ENCODE measurements around the gene YPEL2. TPM values are rescaled to one million over a fixed set of nuclear protein-coding genes. Genes with fewer than 3 reads are reported as not detected.
A peak's percentile ranks its signal among the peaks of the same experiment; 100 is the strongest.
"Not testable (repeated sequence)": the region's sequence is repeated elsewhere in the genome, so short reads cannot be mapped to it uniquely, and the experiment has no call there.

The YPEL2 gene
- total RNA-seq, 1 donor: 11.8 TPM

DNA sequence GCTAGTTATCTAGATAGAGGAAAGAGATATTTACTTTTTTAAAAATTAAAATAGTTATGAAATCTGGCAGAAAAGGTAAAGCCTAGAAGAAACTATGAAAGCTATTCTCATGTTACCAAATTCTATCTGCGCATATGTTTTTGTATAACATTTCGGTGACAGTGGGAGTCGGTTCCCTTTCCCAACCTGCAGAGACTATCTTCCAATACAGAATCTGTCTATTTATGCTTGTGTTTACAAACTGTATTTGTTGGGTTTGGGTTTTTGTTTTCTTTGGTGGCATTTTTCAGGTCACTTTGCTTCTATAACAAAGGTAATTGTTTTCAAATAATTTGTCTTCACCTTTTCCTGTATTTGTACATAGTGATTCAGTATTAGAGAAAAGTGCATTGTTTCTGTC lies 69.8 kb downstream of the YPEL2 start:
- no peak for DNase-seq (ENCODE audit: low read depth in 2 of 3, low spot score in 2 of 3)

DNA sequence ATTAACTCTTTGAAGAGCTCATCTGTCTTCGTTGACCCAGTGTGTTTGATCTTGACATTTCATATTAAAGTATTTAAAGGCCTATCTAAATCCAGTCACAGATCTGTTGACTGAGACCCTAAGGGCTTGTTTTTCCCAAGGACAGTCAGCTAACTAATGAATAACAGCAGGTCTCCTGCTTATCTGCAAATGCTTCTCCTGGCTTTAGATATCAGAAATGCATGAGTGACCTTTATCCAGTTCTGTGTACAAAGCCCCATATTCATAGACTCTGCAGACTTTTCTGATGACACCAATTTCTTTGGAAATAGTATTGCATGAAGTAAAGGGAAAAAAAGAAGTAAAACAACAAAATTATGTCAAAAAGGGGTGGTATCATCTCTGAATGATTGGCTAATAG lies 70.3 kb downstream of the YPEL2 start:
- DNase-seq (ENCODE audit: low read depth in 2 of 3, low spot score in 2 of 3): no peak

DNA sequence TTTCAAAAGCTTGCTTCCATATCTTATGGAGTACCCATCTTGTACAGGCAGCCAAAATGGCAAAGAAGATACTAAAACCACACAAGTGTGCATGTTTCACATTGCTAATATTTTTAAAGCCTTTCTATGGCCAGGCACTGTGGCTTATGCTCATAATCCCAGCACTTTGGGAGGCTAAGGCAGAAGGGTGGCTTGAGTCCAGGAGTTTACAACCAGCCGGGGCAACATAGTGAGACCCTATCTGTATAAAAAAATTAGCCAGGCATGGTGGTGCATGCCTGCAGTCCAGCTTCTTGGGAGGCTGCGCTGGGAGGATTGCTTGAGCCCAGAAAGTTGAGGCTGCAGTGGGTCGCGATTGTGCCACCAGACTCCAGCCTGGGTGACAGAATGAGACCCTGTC lies 71.3 kb downstream of the YPEL2 start:
- DNase-seq (ENCODE audit: low read depth in 2 of 3, low spot score in 2 of 3): no peak

DNA sequence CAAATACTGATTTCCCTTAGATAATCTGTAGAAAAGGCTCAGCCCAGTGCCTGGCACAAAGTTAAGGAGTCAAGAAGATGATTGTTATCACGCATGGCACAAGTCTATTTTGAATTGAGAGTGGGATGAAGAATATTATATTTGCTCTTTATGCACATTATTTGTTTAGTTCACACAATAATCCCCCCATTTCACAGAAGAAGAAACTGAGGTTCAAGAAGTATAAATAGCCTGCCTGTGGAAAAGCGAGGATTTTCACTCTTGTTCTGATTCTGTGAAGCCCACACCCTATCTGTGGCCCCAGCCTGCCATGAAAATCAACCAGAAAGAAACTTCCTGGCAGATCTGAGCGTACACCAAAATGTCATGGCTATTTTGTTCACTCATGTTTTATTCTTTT lies 73.0 kb downstream of the YPEL2 start:
- DNase-seq (ENCODE audit: low read depth in 2 of 3, low spot score in 2 of 3): no peak

DNA sequence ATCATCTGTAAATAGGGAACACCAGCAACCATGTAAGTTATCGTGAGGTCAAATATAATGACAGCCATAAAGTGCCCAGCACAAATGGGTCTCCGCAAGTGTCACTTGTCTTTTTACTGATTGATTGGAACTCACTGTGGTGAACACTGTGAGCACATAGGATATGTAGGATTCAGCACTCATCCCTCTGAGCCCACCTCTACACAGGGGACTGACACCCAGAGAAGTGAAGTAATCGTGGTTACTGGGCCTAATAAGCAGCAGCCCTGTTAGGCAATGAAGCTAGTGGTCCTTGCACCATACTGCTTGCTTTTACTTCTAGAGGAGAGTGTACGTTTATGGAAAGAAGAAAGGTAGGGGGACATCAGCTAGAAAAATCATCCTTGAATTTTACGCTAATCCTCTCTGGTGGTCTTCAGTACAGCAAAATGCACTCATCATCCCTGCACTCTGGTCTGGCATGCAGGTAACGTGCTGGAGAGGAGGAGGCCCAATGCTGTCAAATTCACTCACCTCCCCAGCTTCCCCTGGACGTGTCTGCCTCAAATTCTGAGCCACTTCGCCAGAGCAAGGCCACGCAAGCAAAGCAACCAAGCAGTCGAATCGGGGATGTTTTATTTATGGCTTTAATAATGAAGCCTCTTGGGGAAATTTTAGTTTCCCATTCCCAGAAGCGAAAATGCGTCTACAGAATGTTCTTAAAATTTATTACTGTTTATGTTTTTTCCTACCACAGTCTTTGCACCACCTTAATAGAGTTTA lies 74.7 kb downstream of the YPEL2 start:
- DNase-seq (ENCODE audit: low read depth in 2 of 3, low spot score in 2 of 3): no peak

DNA sequence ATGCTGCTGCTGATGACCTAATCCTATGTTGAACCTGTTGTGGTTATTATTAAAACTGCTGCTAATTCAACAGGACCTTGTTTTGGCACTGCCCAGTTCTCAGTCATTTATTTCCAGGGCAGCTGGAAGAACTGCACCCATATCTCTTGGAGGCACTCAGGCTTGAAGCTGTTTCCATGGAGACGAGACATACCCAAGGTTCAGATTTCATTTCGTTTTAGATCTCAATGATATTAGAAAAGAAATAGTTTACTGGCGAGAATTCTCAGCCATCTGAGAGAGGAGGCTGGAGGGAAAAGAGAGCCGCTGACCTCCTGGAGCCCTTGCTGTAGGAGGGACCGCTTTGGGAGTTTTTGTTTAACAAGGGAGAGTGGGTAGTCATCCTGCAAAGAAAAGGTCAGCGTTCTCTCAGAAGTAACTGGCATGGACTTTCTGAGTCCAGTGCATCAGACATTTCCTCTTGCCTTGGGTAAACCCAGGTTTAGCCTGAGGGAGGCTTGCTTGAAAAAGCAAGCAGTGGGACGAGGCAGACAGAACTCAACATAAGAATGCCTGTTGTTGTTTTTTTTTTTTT lies 75.4 kb downstream of the YPEL2 start:
- no peak for DNase-seq (ENCODE audit: low read depth in 2 of 3, low spot score in 2 of 3)

DNA sequence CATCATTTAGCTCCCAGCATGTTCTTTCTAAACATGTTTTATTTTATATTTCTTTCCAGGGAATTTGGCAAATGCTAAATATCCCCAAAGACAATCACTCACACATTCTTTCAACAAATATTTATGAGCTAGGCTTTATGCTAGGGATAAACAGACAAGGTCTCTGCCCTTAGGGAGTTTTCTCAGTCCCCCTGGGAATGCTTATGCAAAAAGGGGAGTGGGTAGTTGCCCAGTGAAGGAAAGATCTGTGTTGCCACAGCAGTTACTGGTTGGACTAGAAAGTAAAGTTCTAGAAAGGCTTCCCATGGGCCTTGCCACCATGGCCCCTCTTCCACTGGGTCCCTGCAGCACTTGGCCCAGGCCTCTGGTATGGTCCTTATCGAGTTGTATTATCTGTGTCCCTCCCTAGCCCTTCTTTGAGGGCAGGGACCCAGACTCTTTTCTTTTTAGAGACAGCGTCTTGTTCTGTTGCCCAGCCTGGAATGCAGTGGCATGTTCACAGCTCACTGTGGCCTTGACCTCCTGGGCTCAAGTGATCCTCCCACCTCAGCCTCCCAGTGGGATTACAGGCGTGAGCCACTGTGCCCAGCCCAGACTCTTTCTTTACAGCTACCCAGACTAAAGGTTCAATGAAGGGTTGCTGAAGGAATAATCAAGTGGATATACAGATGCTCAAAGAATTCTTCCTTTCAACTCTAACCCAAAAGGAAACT lies 78.0 kb downstream of the YPEL2 start:
- no peak for DNase-seq (ENCODE audit: low read depth in 2 of 3, low spot score in 2 of 3)

DNA sequence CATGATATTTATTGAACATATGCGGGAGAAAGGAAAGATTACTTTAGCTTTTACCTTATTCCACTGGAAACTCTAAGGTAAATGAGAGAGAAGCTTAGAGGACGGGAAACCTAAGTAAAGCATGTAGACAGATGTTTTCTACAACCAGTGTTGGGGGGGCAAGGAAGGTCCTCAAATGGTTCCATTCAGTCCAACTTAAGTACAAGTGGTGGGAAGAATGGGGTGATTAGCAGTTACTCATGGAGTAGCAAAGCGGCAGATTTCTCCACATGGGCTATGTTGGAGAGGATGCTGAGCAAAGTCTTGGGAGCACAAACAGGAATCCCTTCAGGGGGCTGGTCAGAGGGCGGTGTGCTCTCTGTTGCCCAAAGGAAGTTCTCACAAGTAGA lies 78.6 kb downstream of the YPEL2 start:
- DNase-seq (ENCODE audit: low read depth in 2 of 3, low spot score in 2 of 3): no peak

DNA sequence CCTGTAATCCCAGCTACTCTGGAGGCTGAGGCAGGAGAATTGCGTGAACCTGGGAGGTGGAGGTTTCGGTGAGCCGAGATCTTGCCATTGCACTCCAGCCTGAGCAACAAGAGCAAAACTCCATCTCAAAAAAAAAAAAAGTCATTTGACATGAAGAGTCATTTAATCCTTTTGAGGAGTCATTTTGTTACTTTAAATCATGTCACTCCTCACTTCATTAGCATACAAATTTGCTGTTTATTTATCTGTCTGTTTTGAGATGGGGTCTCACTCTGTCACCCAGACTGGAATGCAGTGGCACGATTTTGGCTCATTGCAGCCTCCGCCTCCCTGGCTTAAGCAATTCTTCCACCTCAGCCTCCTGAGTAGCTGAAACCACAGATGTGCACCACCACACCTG lies 81.0 kb downstream of the YPEL2 start:
- not testable (repeated sequence) for DNase-seq (ENCODE audit: low read depth in 2 of 3, low spot score in 2 of 3)

DNA sequence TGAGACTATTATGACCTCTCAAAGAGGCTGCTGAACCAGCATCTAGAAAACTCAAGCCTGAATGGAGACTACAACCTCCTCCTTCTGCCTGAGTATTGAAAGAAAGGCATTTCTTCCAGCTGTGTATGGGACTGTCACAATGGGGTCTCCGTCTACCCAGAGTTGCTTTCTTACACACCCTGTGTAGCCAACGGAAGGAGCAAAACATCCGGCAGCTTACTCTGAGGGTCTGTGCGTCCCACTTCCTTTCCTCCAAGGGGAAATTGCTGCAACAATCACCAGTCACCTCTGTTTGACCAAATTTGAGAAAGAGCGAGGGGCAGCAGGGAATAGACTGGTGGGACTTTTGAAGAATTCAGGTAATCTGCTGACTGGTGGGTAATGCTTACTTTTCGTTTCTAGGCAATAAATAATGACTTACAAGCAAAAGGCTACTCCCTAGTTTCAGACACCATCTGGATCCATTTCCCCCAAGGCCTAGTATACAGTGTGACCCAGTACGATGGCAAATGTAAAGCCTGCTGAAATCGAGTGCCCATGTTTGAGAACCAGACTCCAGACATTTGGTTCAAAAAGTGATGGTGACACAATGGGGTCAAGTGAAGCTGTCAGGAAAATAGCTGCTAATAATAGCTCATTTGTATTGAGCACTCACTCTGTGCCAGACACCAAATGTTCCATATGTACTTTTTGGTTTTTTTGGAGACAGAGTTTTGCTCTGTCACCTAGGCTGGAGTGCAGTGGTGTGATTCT lies 81.7 kb downstream of the YPEL2 start:
- DNase-seq (ENCODE audit: low read depth in 2 of 3, low spot score in 2 of 3): peak in 1 of 3 donors; percentile 42

DNA sequence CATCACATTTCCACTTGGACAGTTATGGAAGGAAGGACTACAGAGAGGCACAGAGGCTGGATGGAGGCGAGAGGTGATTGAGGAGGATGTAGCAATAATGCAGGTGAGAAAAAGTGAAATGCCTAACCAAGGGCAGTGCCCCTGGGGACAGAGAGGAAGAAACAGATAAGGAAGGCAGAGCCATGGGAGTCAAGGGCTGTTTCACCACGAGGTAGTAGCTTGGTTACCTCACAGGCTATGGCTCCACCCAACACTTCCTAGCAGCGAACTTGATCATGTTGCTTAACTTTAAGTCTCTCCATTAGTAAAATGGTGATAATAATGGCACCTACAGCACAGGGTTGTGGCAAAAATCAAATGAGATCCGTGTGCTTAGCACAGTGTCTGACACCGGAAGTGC lies 83.9 kb downstream of the YPEL2 start:
- DNase-seq (ENCODE audit: low read depth in 2 of 3, low spot score in 2 of 3): no peak

DNA sequence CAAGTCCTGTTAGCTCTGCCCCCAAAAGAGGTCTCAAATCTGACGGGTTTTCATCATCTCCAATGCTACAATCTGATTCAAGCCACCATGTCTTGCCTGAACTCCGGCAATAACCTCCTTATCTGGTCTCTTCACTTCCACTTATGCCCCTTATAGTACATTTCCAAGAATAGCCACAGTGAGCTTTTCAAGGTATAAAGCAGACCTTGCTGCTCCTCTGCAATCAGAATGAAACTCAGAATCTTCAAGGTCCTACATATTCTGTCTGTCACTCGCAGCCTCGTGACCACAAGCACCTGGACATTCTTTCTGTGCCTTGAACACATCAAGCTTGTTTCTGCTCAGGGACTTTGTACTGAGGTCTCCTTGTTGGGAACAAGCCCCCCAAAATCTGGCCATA lies 84.7 kb downstream of the YPEL2 start:
- no peak for DNase-seq (ENCODE audit: low read depth in 2 of 3, low spot score in 2 of 3)

DNA sequence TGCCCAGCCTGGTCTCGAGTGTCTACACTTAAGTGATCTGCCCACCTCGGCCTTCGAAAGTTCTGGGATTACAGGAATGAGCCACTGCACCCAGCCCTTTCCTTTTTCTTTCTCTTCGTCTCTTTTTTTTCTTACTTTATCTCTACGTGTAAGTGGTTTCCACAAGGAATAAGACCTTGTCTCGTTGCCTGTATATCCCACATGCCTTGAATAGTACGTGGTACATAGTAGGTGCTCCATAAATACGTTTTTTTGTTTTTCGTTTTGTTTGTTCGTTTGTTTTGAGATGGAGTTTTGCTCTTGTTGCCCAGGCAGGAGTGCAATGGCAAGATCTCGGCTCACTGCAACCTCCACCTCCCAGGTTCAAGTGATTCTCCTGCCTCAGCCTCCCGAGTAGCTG lies 86.0 kb downstream of the YPEL2 start:
- no peak for DNase-seq (ENCODE audit: low read depth in 2 of 3, low spot score in 2 of 3)

DNA sequence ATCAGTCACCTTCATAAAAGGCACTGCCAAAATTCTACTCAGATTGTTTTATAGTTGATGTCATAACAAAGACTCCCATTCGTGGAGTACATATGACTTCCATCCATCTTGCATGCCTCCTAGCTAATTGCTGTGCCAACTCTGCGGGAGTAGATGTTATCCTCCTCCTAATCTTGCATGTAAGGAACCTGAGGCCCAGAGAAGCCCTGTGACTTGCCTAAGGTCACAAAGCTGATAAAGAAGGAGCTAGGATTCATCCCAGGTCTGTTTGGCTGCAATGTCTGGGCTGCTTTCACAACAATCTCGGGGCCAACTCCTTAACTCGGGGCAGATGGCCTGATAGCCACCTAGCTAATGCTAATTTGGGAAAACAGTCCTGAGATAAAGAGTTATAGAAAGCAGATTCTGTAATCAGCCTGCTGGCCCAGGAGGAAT lies 87.3 kb downstream of the YPEL2 start:
- no peak for DNase-seq (ENCODE audit: low read depth in 2 of 3, low spot score in 2 of 3)

DNA sequence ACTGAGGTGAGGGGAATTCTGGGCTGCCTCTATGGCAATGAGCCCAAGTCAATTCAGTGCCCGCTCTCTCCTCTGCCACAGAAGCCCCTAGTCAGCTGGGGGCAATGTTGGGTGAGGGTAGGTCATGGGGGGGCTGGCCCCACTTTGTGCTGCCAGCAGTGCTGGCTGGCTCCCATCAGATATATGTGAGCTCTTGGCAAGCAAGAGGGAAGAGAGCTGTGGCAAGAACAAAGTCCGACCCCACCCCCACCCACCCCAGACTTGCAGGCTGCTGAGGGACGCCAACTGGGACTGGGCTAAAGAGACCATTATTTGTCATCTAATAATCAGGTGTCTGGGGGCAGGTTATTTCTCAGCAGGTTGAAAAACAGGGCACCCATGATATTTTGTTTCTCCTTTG lies 89.4 kb downstream of the YPEL2 start:
- DNase-seq (ENCODE audit: low read depth in 2 of 3, low spot score in 2 of 3): no peak

DNA sequence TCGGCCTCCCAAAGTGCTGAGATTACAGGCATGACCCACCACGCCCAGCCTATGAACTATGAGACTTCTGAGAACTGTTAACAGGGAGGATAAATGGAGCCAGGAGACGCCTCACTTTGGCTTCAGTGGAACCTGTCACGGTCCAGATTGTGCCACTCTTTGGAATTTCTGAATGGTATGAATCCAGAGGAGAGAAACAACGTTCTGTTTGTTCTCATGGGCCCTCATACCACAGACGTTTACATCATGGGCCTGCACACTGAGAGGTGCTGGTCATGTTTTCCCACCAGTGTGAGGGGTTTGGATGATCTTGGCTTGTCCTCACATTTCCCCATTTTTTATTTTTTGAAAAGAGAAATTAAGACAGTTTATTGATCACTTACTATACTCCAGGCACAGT lies 90.3 kb downstream of the YPEL2 start:
- no peak for DNase-seq (ENCODE audit: low read depth in 2 of 3, low spot score in 2 of 3)

DNA sequence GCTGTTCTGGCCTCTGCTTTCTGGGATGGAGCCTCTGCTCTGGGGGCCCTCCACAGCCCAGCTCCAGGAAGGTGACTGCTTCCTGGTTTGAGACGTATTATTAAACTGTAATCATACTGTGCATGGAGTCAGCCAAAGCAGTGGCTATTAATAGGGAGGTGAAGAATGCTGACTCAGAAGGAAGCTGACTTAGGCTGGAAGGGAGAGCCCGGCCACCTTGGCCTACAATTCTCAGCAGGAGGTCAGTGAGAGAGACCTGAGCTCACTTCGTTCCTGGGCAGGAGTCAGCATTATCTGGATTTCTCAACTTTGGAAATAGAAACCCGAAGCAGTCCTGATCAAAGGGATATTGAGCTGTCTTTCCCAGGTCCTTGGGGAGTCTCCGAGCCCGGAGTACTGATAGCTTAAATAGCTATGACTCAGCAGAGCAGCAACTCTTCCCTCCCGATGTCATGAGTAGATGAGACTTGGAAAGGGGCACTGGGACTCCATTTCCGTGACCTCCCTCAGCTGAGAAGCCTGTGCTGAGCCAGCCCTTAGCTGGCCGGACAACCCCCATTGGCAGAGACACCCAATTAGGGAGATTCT lies 91.8 kb downstream of the YPEL2 start:
- DNase-seq (ENCODE audit: low read depth in 2 of 3, low spot score in 2 of 3): no peak

DNA sequence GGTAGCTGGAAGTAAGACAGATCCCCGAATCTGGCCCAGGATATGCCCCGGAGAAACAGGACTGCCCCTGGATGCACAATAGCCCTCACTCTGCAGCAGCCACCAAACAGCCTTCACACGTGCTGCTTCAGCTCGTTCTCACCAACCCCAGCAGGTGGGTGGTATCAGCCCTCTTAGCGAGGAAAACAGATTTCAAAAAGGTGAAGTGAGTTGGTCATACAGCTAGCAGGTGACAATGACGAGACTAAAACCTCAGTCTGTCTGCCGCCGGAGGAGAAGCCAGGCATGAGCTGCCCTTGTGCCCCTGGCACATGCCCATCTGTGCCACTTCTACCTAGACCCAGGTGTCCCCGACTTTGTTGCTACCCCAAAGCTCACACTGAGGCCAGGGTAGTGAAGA lies 92.4 kb downstream of the YPEL2 start:
- no peak for DNase-seq (ENCODE audit: low read depth in 2 of 3, low spot score in 2 of 3)

DNA sequence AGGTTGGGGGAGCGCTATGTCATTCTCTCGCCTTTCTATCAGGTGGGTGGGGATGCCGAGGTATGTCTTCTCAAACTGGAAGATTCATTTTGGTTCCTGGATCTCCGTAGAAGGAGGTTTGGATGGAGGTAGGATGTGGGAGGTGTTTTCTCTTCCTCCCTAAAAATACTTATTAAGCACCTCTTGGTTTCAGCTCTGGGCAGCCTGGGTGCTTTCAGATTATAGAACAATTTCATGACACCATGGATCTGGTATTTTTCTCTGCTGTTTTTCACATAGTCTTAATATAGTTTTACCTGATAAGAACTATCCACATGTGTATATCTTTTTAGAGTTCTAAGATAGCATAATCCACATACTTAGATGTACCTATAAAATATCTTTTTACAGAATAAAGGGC lies 92.9 kb downstream of the YPEL2 start:
- DNase-seq (ENCODE audit: low read depth in 2 of 3, low spot score in 2 of 3): no peak

DNA sequence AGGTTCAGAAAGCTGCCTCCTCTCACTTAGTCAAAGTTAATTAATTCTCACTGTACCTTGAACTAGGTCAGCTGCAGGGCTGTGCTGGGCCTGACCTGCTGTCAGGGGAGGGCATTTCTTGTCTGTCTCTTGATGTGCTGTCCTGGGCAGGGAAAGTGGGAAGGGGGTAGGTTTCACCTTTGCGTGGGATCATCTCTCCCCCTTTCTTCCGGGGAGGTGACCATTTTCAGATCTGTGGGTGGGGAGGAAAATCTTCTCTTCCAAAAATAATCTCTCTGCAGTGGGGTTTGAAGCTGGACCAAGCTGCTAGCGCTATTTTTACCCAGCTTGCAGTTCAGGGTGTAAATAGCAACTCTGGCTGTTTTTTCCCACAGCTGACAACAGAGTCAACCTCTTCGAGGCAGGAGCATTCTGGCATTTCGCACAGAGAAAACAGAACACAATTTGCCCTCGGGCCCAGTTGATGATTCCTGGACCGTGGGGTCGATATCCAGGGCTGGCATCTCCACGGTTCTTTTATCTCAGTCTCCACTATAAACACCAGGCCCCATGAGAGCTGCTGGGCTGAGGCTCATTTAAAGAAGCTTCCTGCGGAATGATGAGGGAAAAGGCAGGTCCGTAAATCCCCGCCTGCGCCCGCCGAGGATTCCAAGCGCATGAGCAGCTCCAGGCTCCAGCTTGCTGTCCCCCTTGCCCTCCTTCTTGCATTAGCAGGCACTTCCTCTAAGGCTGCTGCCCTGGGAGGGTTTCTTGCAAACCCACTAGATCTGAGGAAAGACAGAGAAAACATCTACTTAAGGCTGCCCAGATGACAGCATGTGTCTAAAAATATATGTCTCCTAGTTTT lies 93.9 kb downstream of the YPEL2 start:
- DNase-seq (ENCODE audit: low read depth in 2 of 3, low spot score in 2 of 3): no peak
